HG02885 (cell line): Measurements from ENCODE around the gene EEF2KMT.
"Not testable (repeated sequence)": the region's sequence is repeated elsewhere in the genome, so short reads cannot be mapped to it uniquely, and the experiment has no call there.

ENCODE experiments used
- ATAC-seq: cut with Tn5 transposase; IDR thresholded peaks from one replicate; pipeline ENCODE4 v1.9.1; 2021; ENCODE audit warnings: mild to moderate bottlenecking; ENCODE audit not compliant: unreplicated experiment, poor library complexity

The EEF2KMT gene

DNA sequence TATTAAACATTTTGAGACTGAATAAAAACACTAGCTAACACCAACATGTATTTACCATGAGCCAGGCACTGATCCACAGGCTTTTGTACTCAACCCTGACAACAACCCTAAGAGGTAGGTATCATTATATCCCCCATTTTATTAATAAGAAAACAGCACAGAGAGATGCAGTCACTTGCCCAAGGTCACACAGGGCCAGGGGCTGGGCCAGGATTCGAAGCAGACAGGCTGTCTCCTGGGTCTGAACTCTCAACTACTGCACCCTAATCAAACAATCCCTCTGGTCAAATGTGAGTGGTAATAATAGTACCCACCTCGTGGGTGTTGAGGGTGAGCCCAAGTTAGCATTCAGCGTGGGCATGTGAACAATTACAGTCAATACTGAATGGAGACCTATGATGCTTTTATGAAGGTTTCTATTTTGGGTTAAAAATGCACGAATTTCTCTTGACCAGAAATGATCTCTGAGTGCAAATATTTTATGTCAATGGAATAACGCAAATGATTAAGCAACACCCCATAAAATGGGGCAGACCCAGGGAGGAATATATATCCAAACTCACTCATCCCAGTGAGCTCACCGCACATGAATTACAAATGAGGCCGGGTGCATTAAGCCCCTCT, 1.0 kb downstream of the EEF2KMT start:
- not testable (repeated sequence) for ATAC-seq

DNA sequence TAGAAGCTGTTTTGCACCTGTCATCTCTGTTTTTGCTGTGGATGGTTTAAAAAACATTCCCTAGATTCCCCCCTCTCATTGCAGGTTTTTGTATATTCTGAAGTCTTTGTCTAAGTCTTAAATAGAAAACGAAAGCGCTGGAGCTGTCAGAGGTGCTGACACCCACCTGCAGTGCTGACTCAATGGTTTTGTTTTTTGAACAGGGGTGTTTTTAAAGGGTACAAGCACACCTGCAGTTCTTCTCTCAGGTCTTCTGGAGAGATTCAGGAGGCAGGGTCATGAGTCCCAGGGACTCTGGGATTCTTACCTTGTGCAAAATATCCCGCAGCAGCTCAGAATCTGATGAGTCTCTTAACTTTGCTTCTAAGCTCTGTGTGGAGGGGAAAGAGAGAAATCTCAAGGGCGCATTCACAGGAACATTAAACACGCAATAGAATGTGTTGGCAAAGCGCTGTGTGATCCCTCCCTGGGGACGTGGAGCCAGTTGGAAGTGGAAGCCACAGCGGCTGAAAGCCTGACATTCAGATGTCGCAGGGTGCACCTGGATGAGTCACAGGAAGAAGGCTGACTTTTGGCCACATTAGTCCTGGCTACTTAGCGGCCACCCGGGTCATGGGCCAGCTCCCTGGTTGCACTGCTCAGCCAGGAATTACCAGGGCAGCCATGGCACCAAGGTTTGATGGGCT, 2.3 kb downstream of the EEF2KMT start:
- not testable (repeated sequence) for ATAC-seq

DNA sequence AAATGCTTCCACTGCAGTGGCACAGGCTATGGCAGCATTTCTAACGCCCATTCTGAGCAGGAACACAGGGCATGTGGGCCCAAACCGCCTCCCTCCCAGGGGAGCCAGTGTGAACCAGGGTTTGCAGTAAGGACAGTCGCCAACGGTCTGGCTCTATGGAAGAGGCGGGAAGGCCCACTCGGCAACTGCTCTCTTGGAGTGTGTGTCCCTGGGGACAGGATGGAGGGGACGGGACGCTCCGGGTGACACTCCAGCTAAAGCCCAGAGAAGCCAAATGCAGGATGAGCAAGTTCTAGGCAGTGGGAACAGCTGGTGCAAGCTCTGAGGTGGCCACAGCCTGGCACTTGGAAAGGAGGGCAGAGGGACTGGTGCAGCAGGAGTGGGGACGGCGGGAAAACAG, 3.8 kb downstream of the EEF2KMT start:
- not testable (repeated sequence) for ATAC-seq

- ATAC-seq, result not testable (repeated sequence)
Measured at GRCh38 chr16:5093081-5093480, 4.5 kb downstream of the EEF2KMT start.

- not testable (repeated sequence) for ATAC-seq
Measured at GRCh38 chr16:5090592-5090991, 7.0 kb downstream of the EEF2KMT start.

- not testable (repeated sequence) for ATAC-seq
Measured at GRCh38 chr16:5089911-5090555, 7.6 kb downstream of the EEF2KMT start.

DNA sequence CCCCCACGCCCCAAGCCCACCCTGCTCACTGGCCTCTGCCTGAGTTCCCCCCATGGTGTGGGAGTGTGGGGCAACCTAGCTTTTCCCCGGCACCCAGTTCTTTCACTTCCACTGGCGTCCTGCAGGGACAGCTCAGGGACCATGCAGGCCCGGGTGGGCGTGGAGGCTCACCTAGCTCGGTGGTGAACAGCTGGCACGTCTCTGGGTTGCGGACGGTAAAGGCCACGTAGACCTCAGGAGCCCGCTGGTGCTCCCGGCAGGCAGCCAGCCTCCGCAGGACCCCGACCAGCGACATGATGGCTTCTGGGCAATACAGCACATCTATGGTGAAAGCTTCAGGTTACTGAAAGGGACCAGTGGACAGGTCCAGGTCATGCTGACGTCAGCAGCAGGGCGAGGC, 8.7 kb downstream of the EEF2KMT start:
- ATAC-seq, result not testable (repeated sequence)

DNA sequence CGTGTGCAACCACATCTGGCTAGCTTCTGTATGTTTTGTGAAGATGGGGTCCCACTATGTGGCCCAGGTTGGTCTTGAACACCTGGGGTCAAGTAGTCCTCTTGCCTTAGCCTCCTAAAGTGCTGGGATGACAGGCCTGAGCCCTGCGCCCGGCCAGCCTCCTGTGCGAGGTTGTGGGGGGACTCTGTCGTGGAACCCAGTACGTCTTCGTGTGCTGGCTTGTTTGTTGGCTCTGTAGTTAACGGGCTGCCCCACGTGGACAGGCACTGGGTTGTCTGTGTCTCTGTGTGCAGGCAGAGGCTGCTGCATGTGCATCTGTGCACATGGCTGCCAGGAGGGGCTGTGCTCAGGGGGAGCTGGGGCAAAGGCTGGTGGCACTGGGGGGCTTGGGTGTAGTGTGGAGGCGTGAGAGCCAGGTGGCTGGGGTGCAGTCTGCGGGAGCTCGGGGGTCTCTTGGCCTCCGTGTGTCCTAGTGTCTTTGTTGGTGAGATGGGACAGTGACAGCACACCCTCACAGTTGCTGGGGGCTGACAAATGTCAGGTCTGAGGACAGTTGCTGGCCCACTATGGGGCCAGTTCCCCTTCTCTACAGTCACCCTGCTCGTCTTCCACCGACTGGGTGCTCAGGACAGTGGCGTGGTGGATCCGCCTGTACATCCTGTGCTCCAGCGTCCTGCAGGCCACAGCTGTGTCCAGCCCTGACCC, 9.4 kb downstream of the EEF2KMT start:
- ATAC-seq, result not testable (repeated sequence)

GRCh38 chr16:5085716-5086115, 11.9 kb downstream of the EEF2KMT start:
- ATAC-seq, result not testable (repeated sequence)

DNA sequence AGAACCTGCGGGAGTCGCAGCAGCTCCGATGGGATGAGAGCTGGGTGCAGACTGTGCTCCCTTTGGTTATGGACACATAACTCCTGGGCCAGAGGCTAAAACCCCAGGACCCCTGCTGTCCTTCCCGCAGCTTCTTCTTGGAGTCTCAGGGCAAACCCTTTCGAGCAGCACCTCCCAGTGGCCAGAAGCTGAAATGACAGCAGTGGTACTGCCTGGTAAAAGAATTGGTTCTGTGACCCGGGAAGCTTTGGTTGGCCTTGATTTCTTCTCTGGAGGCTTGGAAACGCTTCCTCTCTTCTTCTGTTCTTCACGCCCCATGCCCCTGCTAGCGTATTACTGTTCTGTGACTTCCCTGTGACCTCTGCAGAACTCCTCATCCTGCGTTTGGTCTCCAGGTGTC, 12.8 kb downstream of the EEF2KMT start:
- not testable (repeated sequence) for ATAC-seq

DNA sequence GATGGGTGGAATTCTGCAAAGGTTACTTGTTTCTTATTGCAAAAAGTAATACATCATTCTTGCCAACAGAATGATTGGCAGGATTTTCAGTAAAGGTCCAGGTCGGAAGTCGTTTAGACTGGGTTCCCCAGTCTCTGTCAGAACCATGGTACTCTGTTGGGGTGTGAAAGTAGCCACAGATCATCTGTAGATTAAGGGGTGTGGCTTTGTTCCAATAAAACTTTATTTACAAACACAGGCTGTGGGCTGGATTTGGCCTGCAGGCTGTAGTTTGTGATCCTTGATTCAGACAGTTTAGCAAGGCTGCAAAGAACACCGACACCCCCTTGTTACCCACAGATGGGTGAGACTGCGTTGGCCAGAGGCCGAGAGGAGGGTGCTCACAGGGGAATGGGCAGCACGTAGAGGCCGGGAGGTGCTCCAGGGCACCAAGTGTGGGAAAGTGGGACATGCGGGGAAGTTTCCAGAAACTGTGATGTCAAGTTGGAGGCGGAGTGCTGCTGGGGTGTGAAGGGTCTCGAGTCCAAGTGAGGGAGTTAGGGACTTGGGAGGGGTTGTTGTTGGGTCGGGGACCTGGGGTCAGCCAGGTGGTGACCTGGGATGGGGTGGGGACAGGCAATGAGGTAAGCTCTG, 13.4 kb downstream of the EEF2KMT start:
- not testable (repeated sequence) for ATAC-seq

DNA sequence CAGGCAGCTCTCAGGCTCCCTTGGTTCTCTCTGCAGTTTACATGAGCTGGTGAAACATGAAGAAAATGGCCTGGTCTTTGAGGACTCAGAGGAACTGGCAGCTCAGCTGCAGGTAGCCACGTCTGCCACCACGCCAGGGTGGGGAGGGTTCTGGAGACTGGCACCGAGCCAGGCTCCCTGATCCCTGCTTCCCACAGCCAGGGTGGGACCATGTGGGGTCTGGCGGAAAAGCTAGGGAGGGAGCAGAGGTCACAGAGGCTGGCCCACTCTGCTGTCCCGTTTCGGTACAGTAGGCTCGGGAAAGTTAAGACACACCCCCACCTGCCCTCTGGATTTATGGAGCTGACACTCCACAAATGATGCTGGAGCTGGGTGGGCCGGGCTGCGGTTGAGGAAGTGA, 13.9 kb downstream of the EEF2KMT start:
- ATAC-seq, result not testable (repeated sequence)

DNA sequence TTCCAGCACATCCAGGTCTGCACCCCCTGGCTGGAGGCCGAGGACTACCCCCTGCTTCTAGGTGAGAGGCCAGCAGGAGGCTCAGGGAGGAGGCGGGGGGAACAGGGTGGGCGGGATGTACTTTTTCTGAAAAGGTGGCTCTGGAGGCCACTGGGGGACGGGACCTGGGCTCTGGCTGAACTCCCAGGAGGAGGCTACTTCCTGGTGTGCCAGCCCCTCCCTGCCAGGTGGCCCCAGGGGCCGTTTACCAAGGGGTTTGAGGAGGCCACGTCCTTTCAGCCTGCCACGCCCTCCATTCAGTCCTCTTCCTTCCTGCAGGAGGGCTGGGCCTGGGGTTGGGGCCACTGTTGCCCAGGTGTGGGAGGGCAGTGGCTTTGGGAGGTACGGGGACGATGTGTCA, 16.6 kb downstream of the EEF2KMT start:
- ATAC-seq, result not testable (repeated sequence)

DNA sequence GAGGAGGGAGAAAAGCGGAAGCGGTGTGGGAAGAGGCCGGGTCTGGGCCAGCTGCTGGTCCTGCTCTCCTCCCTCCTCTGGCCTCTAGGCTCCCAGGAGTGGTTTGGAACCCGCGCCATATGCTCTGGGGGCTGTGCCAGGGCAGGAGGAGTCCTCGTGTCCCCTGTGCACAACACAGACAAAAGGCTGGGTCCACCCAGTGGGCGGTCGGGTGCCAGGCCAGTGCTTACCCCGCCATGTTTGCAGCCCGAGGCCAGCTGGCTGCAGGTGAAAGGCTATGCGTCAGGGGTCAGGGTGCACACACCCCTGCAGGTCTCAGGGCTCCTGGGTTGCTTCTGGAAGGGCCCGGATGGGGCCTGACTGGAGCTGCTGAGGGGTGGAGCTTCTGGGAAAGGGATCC, 17.1 kb downstream of the EEF2KMT start:
- not testable (repeated sequence) for ATAC-seq

GRCh38 chr16:5078626-5079025, 19.0 kb downstream of the EEF2KMT start:
- no peak for ATAC-seq

- ATAC-seq, result no peak
Measured at GRCh38 chr16:5077304-5077703, 20.3 kb downstream of the EEF2KMT start.

DNA sequence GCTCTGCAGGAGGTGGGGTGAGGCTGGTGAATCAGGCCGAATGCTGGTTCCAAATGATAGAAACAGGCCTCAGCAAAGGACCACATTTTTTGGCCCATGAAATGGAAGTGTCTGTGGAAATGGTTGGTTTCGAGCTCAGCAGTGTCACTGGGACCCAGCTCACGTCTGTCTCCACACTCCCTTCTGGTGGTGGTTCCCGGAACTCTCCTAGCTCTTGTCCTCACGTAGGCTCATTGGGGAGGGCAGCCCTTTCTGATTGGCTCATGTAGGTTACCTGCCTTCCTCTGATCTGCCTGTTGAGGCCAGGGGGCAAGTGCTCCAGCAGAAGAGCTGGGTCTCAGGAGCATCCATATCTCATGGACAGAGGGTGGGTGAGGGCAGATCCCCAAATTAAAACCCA, 22.0 kb downstream of the EEF2KMT start:
- ATAC-seq, result no peak

- not testable (repeated sequence) for ATAC-seq
Measured at GRCh38 chr16:5073771-5074170, 23.8 kb downstream of the EEF2KMT start.

DNA sequence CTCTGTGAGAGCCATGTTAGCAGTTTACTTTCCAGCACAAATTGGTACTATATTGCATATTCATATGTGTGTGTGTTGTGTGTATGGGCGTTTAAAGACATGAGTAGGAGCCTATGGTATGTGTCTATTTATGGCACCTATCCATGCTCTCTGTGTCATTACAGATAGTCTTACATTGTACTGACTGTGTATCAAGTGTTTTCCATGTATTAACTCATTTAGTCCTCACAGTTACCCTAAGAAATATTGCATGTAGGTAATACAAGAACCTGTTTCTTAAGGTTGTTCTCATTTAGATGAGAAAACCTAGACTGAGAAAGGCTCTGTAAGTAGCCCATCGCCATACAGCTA, 24.3 kb downstream of the EEF2KMT start:
- ATAC-seq, result no peak
